NOMO-1 treated with dmso at 0.1 percent for 144 hours (cell line): ENCODE data around the gene MRGPRE.

ENCODE experiments used
- DNase-seq: peaks from one replicate; lab custom pipeline; 2025; ENCODE audit not compliant: unreplicated experiment; lab: John Stamatoyannopoulos, UW

MRGPRE gene

DNA sequence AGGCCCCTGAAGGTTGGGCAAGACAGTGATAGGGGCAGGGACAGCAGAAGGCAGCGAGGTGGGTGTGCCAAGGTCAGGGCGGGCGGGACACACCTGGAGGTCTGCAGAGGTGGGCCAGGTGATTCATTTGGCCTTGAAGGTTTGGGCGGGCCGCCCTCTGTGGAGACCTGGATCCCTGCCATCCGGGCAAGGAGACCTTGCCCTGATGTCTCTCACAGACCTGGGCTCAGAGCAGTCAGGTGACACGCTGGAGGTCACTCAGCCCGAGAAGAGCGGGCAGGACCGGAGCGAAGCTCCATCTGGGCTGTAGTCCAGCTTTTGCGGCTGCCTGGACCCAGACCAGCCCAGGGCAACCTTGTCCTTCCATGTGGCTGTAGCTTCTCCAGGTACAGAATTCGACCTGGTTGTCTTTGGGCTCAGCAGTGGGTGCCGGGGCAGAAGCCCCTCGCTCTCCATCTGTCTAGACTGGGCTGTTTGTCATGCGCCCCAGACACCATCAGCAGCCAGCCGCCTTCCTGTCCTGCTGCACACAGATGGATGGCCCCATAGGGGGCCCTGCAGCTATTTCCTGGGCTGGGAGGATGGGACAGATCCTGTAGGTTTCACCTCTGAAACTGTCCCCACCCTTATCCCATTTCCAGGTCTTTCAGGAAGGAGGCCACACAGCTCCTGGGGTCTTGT, 16.7 kb downstream of the MRGPRE start:
- no peak for DNase-seq

DNA sequence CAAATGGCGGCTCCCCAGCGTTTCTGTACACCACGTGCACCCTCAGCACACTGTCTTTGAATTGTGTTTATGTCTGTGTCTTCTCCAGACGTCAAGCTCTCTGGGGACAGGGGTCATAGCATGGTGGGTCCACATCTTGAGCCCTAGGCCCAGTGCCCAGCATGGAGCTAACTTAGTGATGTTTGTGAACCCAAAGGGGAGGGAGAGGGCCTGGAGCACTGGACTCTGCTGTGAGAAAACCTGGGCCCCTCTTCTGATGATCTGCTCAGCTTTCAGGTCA, 17.9 kb downstream of the MRGPRE start:
- no peak for DNase-seq

DNA sequence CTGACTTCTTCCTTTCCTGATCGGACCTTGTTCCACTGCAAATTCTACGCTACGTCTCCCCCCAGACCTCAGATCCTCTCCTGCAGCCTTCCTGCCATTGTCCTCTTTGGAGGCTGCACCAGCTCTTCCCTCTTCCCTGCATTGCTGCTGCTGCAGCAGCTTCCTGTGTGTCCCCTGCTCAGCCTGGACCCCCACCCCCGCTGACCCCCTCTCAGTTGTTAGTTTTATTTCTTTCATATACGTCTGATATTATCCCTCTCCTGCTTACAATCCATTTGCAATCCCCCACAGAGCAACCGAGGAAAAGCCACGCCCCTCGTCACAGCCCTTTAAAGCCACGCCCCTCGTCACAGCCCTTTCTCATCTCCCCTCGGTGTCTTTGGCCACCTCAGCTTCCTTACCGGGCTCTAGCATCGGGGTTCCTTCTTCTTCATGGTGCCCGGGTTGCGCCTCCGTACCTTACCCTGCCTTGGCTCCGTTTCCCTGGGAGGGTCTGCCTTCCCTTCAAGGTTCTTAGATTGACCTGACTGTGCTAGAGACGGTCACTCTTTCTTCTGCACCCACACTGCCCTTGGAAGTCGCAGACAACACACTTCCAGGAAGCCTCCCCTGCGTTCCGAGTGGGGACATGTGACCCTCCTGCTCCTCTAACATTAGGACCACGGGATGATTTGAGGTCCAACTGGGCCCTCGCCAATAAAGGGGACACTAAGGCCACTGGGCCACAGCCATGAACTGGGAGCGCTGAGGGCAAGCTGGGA, 18.4 kb downstream of the MRGPRE start:
- DNase-seq: no peak

DNA sequence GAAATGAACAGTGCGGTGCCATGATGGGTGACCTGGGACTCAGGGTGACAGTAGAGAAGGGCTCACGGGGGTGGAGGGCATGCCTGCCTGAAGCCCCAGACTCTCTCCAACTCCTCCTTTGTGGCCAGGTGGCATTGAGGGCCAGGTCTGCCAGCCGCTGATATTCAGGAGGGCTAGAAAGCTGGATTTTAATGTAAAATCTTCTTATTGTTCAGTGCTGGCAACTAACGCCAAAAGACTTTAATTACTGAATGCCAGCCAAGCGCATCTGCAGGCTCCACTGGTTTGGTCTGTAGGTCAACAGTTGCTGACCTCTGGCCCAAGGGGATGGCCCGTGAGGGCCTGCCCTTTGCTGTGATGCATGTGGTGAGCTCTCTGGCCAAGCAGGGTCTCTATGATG, 23.9 kb downstream of the MRGPRE start:
- DNase-seq: no peak

DNA sequence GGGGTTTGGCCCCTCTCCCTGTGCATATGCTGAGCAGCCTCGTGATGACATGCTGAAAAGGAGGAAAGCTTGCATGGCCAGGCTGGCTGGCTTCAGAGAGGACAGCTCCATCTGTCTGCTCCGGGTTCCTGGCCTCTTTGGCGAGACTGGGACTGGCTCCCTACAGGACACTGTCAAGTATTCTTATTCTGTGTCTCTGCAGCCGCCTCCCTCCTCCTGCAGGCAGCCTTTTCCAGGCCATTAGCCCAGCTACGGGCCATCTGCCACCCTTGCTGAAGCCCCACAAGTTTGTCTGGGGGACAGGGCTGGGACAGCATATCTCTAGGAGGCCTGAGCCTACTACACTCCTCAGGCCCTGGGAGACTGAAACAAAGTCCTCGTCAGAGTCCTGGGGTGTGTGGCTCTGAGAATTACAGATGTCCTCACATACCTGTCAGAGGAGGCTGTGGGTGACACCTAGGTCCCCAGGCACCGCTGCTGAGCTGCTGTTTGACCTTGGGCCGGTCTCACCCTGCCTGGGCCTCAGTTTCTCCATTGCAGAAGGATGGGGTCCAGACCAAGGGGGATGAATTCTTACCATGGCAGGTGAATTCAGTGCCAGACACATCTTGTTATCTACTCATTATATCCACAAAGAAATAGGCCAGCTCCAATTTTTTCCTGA, 24.6 kb downstream of the MRGPRE start:
- DNase-seq: no peak

DNA sequence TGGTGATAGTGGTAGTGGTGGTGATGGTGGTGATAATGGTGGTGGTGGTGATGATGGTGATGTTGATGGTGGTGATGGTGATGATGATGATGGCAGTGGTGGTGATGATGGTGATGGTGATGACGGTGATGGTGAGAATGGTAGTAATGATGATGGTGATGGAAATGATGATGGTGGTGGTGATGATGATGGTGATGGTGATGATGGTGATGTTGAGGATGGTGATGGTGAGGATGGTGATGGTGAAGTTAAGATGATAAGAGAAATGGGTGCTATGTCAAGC, 25.4 kb downstream of the MRGPRE start:
- no peak for DNase-seq

DNA sequence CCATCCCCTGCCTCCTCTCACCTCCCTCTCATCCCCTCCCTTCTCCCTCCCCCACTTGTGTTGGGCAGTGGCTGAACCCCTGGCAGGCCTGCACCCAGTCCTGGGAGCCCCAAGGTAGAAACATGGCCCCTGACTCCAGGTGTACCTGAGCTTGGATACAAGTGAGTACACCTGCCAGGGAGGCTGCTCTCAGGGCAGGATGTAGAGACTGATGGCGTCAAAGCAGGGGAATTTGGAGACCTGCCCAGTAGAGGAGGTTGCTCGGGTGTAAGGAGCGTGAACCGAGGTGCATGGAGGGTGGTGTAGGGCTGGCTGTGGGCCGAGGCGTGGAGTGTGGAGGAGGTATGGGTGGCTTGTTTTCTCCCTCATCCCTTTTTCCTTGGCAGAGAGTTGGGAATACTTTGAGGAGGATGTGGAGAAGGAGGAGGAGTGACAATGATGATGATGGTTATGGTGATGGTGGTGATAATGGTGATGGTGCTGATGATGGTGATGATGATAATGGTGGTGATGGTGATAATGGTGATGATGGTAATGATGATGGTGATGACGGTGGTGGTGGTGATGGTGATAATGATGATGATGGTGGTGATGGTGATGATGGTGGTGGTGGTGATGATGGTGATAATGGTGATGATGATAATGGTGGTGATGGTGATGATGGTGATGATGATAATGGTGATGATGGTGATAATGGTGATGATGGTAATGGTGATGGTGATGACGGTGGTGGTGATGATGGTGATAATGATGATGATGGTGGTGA, 25.9 kb downstream of the MRGPRE start:
- DNase-seq: no peak

DNA sequence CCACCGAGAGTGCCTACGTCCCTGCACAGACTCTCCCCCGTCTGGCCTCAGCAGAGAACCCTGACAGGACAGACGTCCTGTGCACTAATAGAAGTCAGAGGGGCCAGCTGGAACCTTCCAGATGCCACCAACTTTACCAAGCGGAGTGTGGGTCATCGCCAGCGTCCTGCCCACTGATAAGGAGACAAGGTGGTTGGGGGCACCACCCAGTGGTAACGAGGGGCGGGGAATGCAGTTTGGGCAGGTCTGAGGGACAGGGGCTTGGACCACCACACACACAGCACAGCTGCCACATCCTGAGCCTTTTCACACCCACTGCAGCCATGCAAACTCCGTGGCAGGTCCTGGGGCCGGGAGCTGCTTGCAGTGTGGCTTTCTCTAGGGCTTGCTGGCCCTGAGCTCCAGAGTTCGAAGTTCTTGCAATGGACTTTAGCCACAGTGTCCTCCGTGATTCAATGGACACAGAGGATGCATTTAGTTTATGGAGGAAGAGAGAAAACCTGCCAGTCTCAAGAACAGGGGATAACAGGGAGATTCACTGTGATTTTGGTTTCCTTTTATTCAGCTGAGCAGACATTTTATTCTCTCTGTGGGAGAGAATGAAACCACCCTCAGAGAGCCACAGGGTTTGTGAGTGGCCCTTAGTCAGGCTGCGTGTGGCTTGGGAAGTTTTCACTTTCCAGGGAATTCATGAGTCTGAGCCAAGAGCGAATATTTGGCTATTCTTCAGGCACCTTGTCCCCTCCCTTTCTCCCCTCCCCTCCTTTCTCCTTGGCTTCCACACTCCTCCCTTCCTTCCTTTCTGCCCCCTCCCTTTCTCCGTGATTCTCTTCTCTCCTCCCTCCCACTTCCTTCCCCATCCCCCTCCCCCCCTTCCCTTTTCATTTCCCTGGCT, 26.7 kb downstream of the MRGPRE start:
- DNase-seq: no peak

DNA sequence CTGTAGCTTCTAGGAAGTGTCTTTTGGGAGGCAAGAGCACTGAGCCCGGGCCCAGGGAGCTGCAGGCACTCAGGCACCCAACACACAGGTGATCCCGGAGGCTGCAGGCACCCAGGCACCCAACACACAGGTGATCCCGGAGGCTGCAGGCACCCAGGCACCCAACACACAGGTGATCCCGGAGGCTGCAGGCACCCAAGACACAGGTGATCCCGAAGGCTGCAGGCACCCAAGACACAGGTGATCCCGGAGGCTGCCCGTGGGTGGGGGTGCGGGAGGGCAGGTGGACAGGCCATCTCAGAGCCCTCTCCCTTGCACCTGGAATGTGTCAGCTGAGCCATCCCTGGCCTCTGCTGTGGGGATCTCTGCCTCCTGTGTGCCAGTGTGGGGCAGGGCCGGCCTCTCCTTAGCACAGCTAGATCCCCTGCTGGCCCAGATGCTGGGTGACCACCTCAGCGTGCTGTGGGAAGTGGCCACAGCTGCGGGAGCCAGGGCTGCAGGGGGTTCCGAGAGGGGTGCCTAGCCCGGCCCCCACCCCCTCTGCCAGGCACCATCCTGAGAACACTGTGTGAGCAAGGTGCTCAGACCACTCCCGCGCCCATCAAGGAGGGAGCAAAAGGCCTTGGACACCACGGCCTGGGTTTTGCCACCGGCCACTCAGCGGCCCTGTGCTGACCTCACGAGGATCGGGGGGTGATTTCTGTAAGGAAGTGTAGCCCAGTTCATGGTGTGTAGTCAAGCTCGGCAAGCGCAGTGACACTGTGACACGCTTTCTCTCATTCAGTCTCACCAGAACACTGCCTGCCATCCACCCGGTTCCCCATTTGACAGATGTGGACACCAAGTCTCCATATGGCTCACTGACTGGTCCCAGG, 27.8 kb downstream of the MRGPRE start:
- DNase-seq: no peak

DNA sequence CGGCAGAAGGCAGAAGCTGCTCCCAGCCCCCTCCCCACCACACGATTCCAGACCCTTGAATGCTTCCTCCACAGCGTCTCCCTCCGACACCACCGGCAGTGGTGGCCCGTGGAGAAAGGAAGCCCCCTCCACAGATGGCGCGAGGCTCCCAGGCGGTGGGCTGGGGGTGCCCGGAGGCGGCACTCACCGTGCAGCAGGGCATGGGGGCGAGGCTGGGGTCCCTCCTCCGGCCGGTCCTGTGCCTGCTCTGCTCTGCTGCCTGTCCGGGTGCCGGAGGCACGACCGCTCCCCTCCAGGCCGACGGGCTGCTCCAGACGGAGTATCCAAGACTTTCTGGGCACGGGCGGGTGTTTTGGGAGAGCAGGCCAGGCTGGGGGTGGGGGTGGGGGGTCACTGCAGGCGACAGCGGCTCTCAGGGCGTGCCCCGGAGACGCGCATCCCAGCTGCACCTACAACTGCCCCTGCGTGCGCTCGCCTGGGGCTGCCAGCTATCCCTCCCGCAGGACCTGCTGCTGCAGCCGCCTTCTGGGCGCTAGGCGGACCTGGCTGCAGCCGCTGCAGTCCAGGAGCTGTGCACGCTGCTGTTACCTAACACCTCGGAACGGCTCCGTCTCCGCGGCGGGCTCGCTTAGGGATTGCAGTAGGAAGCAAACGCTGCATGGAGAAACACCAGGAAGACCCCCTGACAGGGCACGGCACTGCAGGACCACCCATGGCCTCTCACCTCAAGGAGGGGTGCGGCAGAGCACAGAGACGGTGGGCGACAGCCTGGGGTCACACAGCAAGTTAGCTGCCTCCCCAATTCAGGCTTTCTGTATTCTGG, 28.8 kb downstream of the MRGPRE start:
- DNase-seq: no peak

DNA sequence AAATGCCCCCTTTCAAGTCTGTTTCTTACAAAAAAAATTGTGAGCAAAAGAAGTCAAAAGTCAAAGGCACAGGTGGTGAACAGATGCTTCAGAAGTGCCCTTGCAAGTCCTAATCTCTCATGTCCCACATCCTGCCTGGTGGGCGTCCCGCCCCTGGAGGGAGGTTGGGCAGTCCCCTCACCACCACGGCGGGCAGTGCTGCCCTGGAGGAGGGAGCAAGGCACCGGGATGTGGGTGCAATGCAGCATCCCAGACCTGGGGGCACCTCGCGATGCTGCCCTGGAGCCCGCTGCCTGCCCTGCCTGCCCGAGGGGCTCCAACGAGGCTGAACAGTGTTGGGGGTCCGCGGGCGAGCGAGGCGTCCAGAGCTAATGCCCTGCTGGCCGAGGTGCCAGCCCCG, 29.5 kb downstream of the MRGPRE start:
- no peak for DNase-seq

DNA sequence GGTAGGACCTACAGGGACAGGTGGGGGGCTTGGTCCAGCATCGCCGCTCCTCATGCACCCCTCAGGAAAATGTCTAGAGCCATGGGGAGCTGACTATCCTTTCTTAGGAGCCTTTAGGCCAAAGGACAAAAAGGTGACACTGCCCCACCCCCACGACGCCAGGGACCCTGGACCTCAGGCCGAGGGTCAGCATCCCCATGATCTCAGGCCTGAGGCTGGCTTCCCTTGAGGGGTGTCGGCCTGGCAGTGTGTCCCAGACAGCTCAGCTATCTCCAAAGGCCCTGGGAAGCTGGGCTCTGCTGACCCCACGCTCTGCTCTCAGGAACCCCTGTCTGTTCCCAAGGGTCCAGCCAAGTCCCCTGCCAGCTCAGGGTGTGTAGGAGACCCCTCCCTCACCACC, 29.9 kb downstream of the MRGPRE start:
- DNase-seq: no peak

DNA sequence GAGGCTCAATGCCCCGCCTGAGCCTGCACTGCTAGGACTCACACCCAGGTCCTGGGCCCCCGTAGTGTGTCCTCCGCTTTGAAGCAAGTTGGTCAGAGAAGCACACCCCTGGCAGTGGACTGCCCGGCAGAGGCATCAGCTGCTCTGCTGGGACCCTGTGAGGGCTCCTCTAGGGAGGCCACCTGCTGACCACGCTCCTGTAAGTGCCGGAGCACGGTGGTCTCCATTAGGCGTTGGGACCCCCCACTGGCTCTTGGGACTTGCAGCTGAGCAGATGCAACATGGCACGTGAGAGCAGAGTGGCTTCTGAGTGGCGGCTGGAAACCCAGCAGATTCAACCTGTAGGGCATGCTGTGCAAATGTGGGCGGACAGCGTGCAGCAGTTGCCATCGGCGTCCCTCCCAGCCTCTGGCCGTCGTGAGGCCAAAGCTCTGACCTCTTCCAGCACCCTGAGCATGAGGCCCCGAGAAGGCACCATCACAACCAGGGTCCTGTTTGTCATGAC, 30.5 kb downstream of the MRGPRE start:
- no peak for DNase-seq

DNA sequence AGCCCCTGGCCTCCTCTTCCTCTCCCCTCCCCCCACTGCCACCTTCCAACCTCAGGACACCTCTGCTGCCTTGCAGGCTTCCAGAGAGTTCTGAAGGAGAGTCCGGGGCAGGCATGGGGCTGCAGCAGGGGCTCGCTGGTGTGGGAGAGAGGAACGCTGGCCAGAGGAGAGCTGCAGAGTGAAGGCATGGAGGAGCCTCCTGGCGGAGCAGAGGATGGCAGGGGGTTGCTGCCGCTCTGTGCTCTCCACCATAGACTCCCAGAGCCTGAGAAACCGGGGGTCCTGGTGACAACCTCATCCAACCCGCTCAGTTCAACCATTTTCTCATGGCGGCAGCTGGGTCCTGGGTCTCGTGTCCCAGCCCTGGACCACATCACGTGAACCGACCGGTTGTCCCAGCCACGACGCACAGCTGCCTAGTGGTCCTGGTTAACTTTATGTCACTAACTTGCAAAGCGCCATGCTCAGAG, 31.1 kb downstream of the MRGPRE start:
- no peak for DNase-seq

DNA sequence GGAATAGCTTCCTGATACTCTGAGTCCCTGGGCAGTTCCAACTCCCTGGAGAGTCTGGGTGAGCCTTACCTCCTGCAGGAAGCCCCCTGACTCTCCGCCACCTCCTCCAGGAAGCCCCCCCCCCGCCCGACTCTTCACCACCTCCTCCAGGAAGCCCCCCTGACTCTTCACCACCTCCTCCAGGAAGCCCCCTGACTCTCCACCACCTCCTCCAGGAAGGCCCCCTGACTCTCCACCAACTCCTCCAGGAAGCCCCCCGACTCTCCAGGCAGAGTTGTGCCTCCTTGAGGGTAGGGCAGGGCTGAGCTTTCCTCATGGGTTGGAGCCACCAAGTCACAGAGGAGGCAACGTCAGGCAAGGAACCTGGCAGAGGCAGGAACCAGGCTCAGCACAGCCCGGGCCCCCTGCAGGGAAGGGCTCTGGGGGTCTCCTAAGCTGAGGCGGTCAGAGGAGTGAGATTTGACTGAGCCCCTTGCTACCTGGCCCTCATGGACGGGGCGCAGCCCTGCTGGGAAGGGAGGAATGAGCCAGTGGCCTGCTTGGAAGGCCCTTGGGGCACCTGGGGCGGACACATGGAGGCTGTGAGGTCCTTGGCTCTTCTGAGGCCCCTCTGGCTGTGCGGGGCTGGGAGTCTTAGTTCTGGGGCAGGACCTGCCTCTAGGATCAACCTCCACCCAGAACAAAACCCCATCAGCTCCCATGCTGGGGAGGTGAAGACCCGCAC, 31.7 kb downstream of the MRGPRE start:
- no peak for DNase-seq

DNA sequence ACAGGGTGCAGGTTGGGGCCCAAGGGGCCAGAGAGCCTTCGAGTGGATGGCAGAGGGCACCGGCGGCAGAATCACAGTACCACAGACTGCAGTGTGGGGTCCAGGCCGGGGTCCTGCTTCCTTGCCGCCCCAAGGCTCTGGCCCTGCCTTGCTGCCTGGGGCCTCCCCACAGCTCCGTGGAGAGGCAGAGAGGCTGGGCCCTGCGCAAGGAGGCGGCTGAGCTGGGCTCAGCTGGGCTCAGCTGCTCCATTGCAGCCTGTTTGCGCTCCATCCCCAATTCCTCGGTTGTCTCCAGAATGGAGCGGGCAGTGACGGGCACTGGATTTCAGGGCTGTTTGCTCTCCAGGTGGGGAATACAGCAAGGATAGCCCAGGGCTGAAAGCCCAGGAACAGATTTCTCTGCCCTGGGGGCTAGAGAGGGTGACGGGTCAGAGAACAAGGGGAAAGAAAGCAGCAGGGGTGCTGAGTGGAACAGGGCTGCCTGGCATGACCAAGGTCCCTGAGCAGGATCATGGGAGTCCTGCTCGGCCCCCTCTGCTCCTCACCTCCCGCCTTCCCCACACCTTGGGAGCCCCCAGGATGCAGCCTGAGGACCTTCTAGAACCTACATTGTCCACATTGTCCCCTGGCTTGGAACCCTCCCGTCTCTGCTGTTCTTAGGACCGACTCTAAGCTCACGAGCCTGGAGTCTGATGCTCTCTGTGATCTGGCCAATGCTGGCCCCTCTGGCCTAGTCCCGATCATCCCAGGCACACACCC, 32.5 kb downstream of the MRGPRE start:
- no peak for DNase-seq

DNA sequence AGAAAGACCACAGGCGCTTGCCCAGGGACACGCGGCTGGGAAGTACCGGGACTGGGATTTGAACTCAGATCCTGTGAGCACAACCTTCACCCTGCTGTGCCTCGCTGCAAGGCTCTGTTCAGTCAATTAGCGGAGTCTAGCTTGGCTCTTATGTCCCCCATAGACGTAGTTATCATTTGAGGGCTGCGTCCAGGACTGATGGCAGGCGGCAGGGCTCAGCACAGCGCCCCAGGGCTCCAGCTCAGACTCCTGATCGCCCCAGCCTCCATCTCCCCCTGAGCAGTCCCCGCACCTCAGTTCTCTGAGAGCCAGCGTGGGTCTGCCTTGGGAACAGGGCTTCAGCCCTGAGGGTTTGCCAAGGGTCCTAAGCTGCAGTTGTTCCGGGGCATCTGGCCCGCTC, 33.4 kb downstream of the MRGPRE start:
- DNase-seq: no peak
